PC-3 (cell line): ENCODE results near the gene ATF2. TPM values are rescaled to one million over a fixed set of nuclear protein-coding genes. Genes with fewer than 3 reads are reported as not detected.

Experiments used
- ATAC-seq: fragments of 200-7000 bp; cut with Tn5 transposase; 2 replicates; pipeline ENCODE4 v1.9.1; 2020; ENCODE audit warnings: mild to moderate bottlenecking, moderate library complexity
- BruUV-seq: library from RNA; stranded (reverse); fragments of 400-500 nt; replicated peaks from 2 replicates; lab custom pipeline; 2021; lab: Mats Ljungman, UMichigan
- CTCF ChIA-PET: fragments of 300-600 bp; sonication (Branson Sonifier 250); formaldehyde crosslinking; loops from one replicate; lab custom pipeline; 2022; ENCODE audit warnings: antibody characterized with exemption; lab: Charles Lee
- POLR2A ChIA-PET: fragments of 300-600 bp; sonication (Branson Sonifier 250); formaldehyde crosslinking; loops from one replicate; lab custom pipeline; 2022; ENCODE audit warnings: antibody characterized with exemption; ENCODE audit not compliant: unreplicated experiment; lab: Charles Lee
- DNase-seq: peaks from one replicate; pipeline ENCODE4 v3.0.0-alpha.2; 2015
- H2AFZ ChIP-seq: fragments of 300-600 bp; sonication (generic); 2 replicates; pipeline ENCODE4 v1.6.0; 2016; ENCODE audit warnings: antibody characterized with exemption, low read length
- H3F3A ChIP-seq: fragments of 300-600 bp; sonication (generic); one replicate; pipeline ENCODE4 v1.6.0; 2017; ENCODE audit warnings: antibody characterized with exemption, low read length, control low read depth, mild to moderate bottlenecking; ENCODE audit not compliant: unreplicated experiment
- H3K27ac ChIP-seq: fragments of 300-600 bp; sonication (generic); 2 replicates; pipeline ENCODE4 v1.5.1; 2016; ENCODE audit warnings: mild to moderate bottlenecking, low read length
- H3K27me3 ChIP-seq: fragments of 300-600 bp; sonication (generic); 2 replicates; pipeline ENCODE4 v1.6.1; 2016; ENCODE audit warnings: low read length, mixed read lengths
- H3K36me3 ChIP-seq: fragments of 300-600 bp; sonication (generic); 2 replicates; pipeline ENCODE4 v1.6.1; 2016; ENCODE audit warnings: low read depth, mixed run types, low read length, mixed read lengths
- H3K4me1 ChIP-seq: fragments of 300-600 bp; sonication (generic); 2 replicates; pipeline ENCODE4 v1.5.1; 2016; ENCODE audit warnings: low read length; ENCODE audit not compliant: insufficient read depth
- H3K4me2 ChIP-seq: fragments of 300-600 bp; sonication (generic); 2 replicates; pipeline ENCODE4 v1.6.0; 2016; ENCODE audit warnings: low read length
- H3K4me3 ChIP-seq: fragments of 300-600 bp; sonication (generic); 2 replicates; pipeline ENCODE4 v1.5.1; 2016; ENCODE audit warnings: mild to moderate bottlenecking, low read length, mixed read lengths
- H3K79me2 ChIP-seq: fragments of 300-600 bp; sonication (generic); 2 replicates; pipeline ENCODE4 v1.6.1; 2017; ENCODE audit warnings: low read length, mixed read lengths
- H3K9ac ChIP-seq: fragments of 300-600 bp; sonication (generic); 2 replicates; pipeline ENCODE4 v1.6.0; 2016; ENCODE audit warnings: mild to moderate bottlenecking, low read length
- H3K9me2 ChIP-seq: fragments of 300-600 bp; sonication (generic); replicated peaks from 2 replicates; pipeline ENCODE4 v1.6.1; 2016; ENCODE audit warnings: mixed run types, low read length, mixed read lengths
- H3K9me3 ChIP-seq: fragments of 300-600 bp; sonication (generic); 2 replicates; pipeline ENCODE4 v1.6.1; 2016; ENCODE audit warnings: low read length, mixed read lengths
- H4K20me1 ChIP-seq: fragments of 300-600 bp; sonication (generic); 2 replicates; pipeline ENCODE4 v1.6.1; 2016; ENCODE audit warnings: low read length, mixed read lengths
- CTCF ChIP-seq: fragments of 300-600 bp; sonication (generic); conservative IDR thresholded peaks from 2 replicates; pipeline ENCODE4 v1.5.1; 2017; ENCODE audit warnings: antibody characterized with exemption, low read depth, mild to moderate bottlenecking, low read length
- EZH2 ChIP-seq: fragments of 300-600 bp; sonication (generic); IDR thresholded peaks from one replicate; pipeline ENCODE4 v1.6.1; 2017; ENCODE audit warnings: antibody characterized with exemption, mild to moderate bottlenecking, low read length; ENCODE audit not compliant: unreplicated experiment
- EZH2phosphoT487 ChIP-seq: fragments of 300-600 bp; sonication (generic); IDR thresholded peaks from 2 replicates; pipeline ENCODE4 v1.6.1; 2018; ENCODE audit warnings: mild to moderate bottlenecking, antibody characterized with exemption, low read length, borderline replicate concordance
- intact Hi-C: fragments of 100-400 bp; cut with micrococcal nuclease; formaldehyde crosslinking; loops from 2 replicates; pipeline ENCODE4 v1.9.0; 2023
- total RNA-seq: library from RNA; depleted of rRNA; stranded (reverse); fragments of >200 nt; gene quantifications from 2 replicates; pipeline ENCODE4 v1.2.3, GENCODE V29; 2014

Gene ATF2
- total RNA-seq, 1 experiment from 2014 or later: 12.6 TPM

DNA sequence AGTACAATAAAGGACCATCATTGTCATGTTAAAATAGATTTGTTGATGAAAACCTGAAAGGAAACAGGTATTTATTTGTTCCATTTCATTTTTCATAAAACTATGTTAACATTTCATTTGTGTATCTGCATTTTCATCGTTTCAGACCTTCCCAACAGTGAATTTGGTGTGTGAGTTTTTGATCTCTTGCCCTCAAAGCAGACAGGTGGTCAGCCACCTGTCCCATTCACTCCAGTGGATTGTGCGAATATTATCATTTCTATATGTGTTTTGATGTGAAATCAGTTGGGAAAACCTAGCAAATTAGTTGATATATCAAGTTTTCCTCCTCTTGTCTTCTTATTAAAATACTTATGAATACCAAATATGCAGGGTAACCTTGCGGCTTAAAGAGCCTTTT is 38.9 kb upstream of the ATF2 start:
- H2AFZ ChIP-seq: no peak overlapping the region
- peaks cover 14% of the 10 kb centered on the region for H3K27me3 ChIP-seq
- no peak for ATAC-seq
- TF ChIP-seq EZH2phosphoT487: no peak
- TF ChIP-seq EZH2: no peak
- TF ChIP-seq CTCF: no peak
- H3K27ac ChIP-seq: no peak overlapping the region
- ChIA-PET CTCF (interaction anchor here (0.7 kb wide), 1 partner anchor 65 kb away, joined by 3 read pairs; no protein-coding TSS in a partner anchor), POLR2A (no interaction called here)
- no peak overlapping the region for H3K9ac ChIP-seq
- no peaks in the 10 kb centered on the region for H3K9me2 ChIP-seq
- no peaks in the 10 kb centered on the region for H3K9me3 ChIP-seq
- no peak for DNase-seq
- no peaks in the 10 kb centered on the region for H3K79me2 ChIP-seq
- H3K4me2 ChIP-seq: no peak overlapping the region
- H3K4me3 ChIP-seq: no peak overlapping the region
- H3F3A ChIP-seq: no peaks in the 10 kb centered on the region
- BruUV-seq: no TSS peak
- intact Hi-C loops: no loop called here
- no peaks in the 10 kb centered on the region for H4K20me1 ChIP-seq
- no peaks in the 10 kb centered on the region for H3K36me3 ChIP-seq
- no peaks in the 10 kb centered on the region for H3K4me1 ChIP-seq

DNA sequence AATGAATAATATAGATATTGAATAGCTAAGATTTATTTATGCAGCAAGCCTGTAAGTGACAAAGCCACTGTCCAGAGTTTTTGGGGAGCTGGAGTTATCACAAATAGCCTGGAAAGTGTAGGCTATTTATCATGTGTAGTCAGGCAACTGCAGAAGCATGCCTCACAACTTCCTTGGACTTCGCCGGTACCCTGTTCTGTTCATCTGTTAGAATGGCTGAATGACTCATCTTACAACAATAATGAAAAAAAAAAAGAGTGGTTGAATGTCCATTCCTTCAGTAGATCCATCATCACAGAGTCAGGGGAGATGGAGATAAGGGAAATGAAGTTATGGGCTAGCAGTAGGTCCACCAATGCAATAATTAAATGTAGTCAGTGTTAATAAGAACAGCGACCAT is 37.5 kb upstream of the ATF2 start:
- no peaks in the 10 kb centered on the region for H3F3A ChIP-seq
- H3K36me3 ChIP-seq: no peaks in the 10 kb centered on the region
- H3K9ac ChIP-seq: no peak overlapping the region
- H3K27me3 ChIP-seq: peaks cover 4% of the 10 kb centered on the region; the same call in 1 of the 2 replicates
- POLR2A ChIA-PET: no interaction called here
- no TSS peak for BruUV-seq
- no peak overlapping the region for H3K4me2 ChIP-seq
- TF ChIP-seq EZH2: no peak
- no peak for TF ChIP-seq EZH2phosphoT487
- no peak for TF ChIP-seq CTCF
- H3K79me2 ChIP-seq: no peaks in the 10 kb centered on the region
- H3K4me1 ChIP-seq: no peaks in the 10 kb centered on the region
- intact Hi-C loops: no loop called here
- no peaks in the 10 kb centered on the region for H4K20me1 ChIP-seq
- no peaks in the 10 kb centered on the region for H3K9me2 ChIP-seq
- no peaks in the 10 kb centered on the region for H3K9me3 ChIP-seq
- DNase-seq (peak; percentile 32), ATAC-seq (0 out of 2 replicates have a peak, but pooled peaks have one; percentile 17)
- no peak overlapping the region for H3K27ac ChIP-seq
- no peak overlapping the region for H3K4me3 ChIP-seq
- CTCF ChIA-PET: no interaction called here
- H2AFZ ChIP-seq: no peak overlapping the region
